Measurements from ENCODE around the gene PARP12. TPM values are rescaled to one million over a fixed set of nuclear protein-coding genes. Genes with fewer than 3 reads are reported as not detected.
A peak's percentile ranks its signal among the peaks of the same experiment; 100 is the strongest.

Gene PARP12
- total RNA-seq, 1 experiment from 2014 or later = 11.7 TPM

DNA sequence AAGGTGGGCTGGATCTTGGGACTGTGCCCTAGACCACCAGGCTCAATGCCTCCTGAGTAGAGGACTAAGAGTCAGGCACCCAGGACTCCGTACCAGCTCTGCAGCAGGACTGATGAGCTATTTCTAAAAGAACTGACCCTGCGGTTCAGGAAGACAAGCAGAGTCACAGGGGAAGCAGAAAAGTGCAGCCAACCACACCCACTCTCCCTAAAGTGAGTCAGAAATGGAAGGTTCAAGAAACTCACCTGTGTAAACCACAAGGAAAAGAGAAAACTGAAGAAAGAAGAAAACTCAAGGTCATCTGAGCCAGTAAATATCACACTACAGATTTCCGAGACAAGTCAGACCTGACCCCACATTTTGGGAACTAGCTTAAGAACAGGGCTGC is 2.5 kb downstream of the PARP12 start:
- no peak for DNase-seq (ENCODE audit: low read depth)

DNA sequence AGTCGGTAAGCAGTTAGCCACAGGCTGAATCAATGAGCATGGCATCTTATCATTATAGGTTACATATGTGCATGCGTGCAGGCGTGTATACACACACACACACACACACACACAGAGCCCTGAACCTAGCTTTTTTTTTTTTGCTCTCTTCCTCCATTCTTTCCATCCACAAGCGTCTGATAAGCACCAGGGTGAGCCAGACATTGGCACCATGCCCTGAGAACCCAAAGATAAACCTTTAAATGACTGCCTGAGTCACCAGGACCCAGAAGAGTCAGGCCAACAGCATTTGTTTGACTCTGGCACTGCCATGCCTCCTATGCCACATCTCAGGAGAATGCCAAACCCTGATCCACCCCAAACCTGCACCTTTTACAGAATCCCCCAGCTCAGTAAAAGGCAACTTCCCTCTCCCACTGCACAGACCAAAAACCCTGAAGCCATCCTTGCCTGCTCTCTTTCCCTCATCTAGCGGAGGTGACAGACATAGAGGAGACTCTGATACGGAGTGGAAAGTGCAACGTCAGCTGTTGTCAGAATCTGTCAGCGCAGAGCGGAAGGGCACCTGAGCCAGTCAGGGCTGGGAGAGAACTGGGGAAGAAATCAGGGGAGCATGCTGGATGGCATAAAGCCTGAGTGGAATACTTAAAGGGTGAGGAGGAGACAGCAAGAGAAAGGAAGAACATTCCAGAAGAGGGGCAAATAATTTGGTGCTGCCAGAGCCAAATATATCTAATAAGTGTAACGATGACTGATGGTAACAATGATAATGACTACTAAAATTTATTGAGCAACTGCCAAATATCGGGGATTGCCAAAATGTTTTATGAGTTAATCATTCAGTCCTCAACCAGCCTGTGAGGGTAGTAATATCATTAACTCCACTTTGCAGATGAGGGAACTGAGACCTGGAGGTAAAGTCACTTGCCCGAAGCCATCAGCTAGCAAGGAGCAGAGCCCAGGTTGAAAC is 3.2 kb downstream of the PARP12 start:
- peak; percentile 88 for DNase-seq (ENCODE audit: low read depth)

DNA sequence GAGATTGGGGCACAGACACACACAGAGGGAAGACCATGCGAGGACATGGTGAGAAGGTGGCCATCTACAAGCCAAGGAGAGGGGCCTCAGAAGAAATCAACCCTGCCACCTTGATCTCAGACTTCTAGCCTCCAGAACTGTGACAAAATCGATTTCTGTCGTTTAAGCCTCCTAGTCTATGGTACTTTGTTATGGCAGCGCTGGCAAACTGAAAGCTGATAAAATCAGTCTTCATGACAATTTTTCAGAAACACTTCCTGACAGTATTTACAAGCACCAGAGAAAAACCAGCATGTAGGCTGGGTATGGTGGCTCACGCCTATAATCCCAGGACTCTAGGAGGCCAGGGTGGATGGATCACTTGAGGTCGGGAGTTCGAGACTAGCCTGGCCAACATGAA is 4.2 kb downstream of the PARP12 start:
- no peak for DNase-seq (ENCODE audit: low read depth)

DNA sequence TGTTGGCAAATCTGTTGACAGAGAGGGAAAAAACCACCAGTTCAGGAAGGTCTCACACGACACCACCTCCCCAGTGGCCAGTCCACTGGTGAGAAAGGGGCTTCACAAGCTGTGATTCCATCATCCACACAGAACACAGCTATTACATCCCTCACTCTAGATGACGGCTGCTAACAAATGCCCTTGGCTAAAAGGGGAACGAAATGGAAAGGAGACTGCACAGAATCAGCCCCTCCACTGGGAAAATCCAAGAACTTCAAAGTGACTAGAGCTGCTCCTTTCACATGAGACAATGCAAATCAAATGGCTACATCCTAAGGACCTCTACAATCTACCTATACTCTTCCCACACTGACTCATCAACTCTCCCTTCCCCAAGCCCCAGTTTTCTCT is 5.6 kb downstream of the PARP12 start:
- DNase-seq (ENCODE audit: low read depth) = no peak

DNA sequence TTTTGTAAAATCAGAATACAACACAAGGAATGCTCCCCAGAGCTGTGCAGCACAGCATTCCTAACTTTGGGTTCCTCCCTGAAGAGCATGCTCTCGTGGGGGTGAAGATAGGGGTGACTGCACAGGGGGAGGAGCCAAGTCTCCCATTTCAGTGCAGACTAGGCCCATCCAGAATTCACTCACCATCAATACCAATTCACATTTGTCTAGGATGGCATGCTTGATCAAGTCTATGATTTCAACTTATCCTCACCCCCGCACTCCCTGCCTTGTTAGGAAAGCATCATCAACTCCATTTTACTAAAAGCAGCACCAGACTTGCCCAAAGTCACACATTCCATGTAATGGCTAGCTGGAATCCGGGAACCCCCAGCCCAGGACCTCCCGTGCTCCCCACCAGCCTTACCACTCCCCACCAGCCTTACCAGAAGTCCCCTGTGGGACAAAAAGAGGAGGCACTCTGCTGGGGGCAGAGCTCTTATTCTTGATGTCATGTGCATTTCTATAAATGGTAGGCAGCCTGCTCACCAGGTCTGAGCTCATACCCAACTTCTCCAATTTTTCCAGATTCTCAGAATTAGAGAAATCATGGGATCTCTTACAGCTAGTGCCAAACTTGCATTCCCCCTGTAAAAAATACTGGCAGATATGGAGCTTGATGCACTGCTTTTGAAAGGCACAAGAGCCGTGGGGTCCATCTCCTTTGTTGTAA is 6.2 kb downstream of the PARP12 start:
- no peak for DNase-seq (ENCODE audit: low read depth)

DNA sequence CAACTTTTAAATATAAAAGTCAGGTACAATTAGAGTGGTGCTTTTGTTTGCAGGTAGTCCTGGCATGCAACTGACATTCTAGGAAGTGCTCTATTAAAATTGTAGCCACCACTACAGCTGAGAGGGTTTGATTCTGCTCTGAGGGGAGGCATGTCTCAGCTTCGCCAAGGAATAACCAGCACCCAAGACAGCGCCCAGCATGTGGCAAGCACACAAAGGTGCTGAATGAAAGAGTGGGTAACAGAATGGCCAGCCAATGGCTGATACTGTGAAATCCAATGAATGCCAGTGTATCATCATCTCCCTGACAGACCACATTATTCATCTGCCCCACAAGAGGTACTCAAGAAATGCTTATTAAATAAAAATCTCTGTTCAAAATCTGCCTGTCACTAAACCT is 6.9 kb downstream of the PARP12 start:
- no peak for DNase-seq (ENCODE audit: low read depth)

DNA sequence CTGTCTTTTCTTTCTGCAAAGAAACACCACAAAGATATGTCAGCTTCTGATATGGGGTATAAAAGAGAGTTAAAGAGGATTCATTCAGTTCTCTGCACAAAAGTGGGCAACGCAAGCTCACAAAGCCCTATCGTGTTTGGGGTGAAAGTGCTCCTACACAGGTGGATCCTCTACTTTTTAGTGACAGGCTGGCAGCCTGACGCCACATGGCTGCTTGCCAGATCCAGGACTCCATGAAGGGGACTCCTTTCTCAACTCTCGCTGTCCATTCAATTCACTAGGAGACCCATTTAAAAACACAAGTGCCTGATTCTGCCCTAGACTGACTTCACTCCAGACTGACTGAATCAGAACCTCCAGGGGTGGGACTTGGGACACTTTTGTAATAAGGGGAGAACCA is 8.0 kb downstream of the PARP12 start:
- DNase-seq (ENCODE audit: low read depth) = no peak

DNA sequence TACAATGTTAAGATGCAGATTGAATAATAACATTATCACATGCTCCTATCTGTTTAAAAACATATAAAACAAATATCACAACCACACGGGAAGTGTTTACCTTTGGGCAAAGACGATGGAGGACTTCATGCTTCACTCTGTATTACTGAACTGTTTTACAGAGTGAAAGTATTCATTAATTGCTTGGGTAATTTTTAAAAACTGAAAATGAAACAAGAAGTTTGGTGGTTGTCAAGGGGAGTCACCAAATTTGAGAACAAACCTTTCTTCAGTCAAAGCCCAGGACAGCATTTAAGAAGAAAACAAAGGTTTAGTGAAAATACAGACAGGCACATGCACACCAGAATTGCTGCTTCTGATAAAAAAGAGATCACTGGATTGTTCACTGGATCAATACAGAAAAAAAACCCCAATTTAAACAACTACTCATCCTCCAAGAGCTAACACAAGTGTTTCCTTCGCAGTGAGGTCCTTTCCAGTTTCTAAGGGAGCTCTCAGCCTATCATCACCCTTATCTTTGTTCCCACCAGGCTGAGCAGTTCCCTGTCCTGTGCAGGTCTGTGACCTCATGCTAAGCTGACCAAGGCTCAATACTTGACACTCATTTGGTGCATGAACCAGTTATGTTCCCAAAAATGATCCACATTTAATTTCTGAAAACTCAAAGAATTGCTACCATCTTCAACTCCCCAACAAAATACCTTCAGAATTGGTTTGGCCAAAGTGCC is 8.8 kb downstream of the PARP12 start:
- no peak for DNase-seq (ENCODE audit: low read depth)

DNA sequence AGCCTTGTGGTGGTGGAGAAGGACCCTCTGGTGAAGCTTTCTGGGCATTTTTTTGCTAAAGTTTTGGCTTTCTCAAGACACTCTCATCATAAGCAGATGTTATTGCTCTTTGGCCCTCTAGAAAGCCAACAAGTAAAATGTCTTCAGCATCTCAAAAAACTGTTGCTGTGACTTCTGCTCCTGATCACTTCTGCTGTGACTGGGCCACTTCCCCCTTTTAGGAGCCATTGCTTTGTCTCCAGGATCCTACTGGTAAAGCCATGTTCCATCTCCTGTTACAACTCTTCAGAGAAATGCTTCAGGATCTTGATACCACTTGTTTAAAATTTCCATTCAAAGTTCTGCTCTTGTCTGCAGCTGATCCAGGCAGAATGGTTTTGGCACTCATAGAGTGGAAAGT is 10.9 kb downstream of the PARP12 start:
- no peak for DNase-seq (ENCODE audit: low read depth)

DNA sequence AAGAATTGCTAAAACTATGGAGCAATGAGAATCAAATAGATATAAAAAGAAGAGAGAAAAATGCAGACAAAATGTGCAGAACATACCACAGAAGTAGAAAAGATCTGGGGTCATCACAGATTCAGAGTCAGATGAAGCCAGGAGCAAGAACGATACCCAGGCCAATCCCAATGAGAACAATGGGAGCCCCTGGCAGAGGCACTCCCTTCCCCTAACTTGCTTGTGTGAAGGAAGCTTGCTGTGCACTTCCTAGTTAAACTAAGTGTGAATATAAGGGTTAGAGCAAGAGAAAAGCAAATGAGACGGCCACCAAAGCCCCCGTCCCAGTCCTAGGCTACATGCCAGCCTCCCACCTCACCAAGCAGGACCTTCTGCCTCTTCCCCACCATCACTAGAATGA is 12.7 kb downstream of the PARP12 start:
- DNase-seq (ENCODE audit: low read depth) = no peak

DNA sequence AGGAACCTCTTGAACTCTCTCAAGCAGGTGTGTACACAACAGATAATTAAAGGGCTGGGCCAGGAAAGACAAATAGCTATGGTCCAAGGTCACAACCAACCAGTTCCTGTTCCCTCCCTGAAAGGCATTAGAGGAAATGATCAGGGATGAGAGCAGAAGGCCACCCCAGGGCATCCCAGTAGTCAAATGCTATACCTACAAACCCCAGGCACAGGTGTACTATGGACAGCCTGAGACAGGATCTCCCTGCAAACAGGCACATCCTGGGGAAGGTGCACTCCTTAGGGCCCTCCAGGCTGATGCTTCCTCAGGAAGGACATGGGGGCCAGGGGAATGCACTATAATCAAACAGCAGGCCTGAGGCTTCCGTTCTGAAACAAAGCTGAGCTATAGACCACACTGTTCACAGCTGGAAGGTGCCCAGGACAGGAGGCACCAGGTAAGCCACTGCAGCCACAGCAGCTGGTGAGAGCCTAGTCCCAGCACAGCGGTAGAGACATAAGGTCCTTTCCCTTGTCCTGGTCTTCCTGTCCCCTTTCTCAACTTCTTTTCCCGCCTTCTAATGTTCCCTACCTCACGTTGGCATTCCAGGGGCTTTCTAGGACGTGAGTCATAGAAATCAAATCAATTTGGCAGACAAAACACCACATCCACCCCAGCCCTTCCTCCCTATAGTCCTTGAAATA is 13.3 kb downstream of the PARP12 start:
- peak; percentile 68 for DNase-seq (ENCODE audit: low read depth)

DNA sequence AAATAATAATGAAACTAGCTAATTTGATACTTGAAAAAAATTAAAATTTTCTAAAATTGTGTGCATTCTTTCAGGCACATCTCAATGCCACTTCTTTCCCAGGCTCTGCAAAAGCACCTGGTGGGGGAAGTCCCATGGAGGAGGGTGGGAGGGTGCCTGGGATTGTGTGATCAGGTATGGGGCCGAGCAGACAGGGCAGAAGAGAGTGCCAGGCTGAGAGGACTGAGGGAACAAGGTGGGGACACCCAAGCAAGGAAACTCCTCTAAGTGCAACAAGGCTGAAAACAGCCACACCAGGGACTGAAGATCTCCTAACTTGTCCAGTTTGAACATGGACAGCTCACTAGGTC is 13.8 kb downstream of the PARP12 start:
- no peak for DNase-seq (ENCODE audit: low read depth)

DNA sequence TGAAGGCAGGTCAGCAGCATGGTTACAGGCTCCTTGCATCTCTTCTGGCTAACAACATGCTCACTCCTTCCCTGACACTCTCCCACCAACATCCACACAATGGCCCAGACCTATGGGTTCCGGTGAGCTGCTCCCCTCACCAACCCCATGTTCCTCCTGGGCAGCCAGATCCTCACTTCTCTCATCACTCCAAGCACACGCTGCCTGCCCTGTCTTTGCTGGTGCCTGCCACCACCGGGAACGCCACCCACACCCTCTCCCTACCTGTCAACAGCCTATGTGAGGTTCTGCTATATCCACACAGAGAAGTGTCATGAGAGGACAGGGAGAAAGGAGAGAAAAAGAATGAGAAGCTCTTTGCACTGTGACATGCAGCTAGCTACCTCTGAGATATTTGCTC is 14.6 kb downstream of the PARP12 start:
- DNase-seq (ENCODE audit: low read depth) = no peak

DNA sequence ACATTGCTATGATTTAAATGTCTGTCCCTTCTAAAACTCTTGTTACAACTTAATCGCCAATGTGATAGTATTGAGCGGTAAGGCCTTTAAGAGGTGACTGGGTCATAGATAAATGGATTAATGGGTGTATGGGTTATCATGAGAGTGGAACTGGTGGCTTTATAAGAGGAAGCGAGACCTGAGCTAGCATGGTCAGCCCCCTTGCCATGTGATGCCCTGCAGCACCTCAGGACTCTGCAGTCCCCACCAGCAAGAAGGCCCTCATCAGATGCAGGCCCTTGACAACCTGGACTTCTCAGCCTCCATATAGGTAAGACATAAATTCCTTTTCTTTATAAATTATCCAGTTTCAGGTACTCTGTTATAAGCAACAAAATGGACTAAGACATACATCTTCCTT is 15.6 kb downstream of the PARP12 start:
- DNase-seq (ENCODE audit: low read depth) = no peak

DNA sequence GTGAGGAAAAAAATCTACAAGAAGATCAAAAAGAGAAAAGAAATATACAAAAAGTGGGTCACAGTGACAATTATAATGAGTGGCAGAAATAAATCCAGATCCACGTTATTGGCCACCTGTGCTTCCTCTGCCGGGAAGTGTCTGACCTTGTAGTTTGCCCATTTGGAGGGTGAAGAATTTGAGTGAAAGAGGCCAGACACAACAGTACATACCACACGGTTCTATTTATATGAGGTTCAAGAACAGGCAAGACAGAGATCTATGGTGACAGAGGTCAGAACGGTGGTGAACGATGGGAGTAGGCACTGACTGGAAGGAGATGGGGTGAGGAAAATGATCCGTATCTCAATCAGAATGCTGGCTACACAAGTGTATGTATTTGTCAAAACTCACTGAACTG is 17.1 kb downstream of the PARP12 start:
- DNase-seq (ENCODE audit: low read depth) = no peak

DNA sequence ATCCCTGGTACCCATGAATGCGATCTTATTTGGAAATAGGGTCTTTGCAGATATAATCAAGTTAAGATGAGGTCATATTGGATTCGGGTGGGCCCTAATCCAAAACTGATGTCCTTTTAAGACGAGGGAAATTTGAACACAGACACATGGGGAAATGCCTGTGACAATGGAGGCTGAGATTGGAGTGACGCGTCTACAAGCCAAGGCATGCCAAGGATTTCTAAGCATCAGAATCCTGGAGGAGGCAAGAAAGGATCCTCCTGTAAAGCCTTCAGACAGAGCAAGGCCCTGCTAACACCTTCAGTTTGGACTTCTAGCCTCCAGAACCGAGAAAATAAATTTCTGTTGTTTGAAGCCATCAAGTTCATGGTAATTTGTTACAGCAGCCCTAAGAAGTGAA is 18.5 kb downstream of the PARP12 start:
- DNase-seq (ENCODE audit: low read depth) = no peak

DNA sequence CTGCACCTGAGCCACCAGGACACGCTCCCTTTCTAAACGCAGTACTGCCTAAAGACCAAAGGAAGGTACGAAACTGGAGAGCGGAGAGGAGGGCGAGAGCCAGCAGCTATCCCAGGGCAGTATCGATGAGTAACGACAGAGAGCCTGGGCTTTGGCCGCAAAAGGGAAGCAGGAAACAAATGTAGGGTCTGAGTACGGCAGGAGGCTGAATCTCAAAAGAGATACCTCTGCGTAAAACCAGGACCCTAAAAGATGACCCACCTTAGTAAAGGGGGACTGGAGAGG is 20.4 kb downstream of the PARP12 start:
- no peak for DNase-seq (ENCODE audit: low read depth)

DNA sequence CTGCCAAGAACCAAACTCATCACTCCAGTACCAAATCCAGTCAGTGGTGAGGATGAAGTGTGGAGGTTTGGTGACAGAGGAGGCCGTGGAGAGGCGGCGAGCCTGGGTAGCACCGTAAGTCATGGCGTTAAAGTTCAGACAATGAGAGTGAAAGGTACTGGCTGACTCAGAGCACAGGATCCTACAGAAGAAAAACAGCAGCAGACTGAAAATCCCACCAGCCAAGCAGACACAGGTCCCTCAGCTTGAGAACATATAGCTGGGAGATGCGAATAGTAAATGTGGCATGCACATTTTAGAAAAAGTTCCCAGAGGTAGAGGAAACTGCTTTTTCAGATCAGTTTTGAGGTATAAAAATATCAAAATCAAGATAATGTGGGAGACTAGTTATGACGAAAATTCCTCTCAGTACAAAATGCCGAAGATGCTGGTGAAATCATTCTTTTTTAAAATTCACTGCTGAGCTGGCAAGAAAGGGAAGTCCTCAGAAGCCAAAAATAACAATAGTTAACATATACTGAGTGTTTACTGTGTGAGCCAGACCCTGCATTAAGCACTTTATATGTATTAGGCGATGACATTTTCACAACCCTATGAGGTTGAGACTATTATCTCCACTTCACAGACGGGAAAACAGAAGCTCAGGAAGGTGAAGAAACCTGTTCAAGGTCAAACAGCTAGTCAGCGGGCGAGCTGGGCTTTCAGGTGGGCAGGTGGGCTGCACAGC is 20.9 kb downstream of the PARP12 start:
- no peak for DNase-seq (ENCODE audit: low read depth)

DNA sequence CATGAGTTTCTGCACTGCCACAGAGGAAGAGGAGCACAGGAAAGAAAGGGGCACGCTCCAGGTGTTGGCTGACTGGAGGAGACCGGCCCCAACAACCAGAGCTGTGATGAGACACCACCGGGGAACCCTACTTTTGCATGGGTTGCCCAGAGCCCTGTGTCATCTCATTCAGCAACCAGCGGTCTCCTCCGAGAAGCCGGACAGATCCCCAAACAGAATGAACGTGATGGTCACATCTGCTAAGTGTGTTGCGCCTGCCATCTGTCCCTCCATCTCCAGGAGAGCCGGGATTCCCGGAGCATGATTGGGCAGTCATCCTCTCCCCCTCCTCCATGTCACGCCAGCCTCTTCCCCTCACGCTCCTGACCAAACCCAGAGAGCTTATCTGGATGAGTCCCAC is 22.9 kb downstream of the PARP12 start:
- DNase-seq (ENCODE audit: low read depth) = no peak

DNA sequence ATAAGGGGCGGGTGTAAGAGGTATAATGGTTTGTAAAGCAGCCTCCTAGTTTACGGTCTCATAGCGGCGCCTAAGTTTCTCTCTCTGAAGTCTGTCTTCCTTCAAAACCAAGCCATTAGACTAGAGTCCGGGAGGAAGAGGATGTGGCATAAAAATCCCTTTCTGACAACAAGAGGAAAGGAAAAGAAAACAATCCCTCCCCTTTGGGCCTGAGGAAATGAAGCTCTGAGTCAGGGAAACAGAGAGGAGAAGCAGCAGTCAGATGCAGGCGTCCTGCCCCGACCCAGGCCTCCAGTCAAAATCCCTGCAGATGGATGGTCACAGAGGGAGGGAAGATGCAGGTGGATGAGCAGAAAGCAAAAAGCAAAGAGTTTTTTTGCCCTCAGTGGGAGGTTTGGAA is 23.7 kb downstream of the PARP12 start:
- peak; percentile 40 for DNase-seq (ENCODE audit: low read depth)
